HepG2 (cell line): Measurements from ENCODE around the gene SKI. TPM values are rescaled to one million over a fixed set of nuclear protein-coding genes. Genes with fewer than 3 reads are reported as not detected.

Experiments used
- ATAC-seq: fragments of 200-7000 bp; cut with Tn5 transposase; 3 replicates; pipeline ENCODE4 v1.9.1; 2020; ENCODE audit warnings: mild to moderate bottlenecking, moderate library complexity
- BruUV-seq: library from RNA; stranded (reverse); fragments of 400-500 nt; replicated peaks from 2 replicates; lab custom pipeline; 2021; lab: Mats Ljungman, UMichigan
- CTCF ChIA-PET: fragments of 300-600 bp; formaldehyde crosslinking; extraction: SDS; loops from one replicate; lab custom pipeline; 2021; ENCODE audit warnings: low total read pairs, inconsistent platforms, low intra/inter-chr PET ratio; lab: Yijun Ruan, JAX
- POLR2A ChIA-PET: fragments of 350-600 bp; sonication (Branson Sonifier 250); formaldehyde crosslinking; loops from one replicate; lab custom pipeline; 2020; ENCODE audit warnings: antibody characterized with exemption, inconsistent platforms; lab: Yijun Ruan, JAX
- DNase-seq: peaks from one replicate; pipeline ENCODE4 v3.0.0-alpha.2; 2015; ENCODE audit warnings: low spot score
- FAIRE-seq: peaks from 3 replicates; lab custom pipeline; 2011; peaks lifted over from hg19 to GRCh38; lab: Jason Lieb, UNC
- H2AFZ ChIP-seq: one replicate; pipeline ENCODE4 v1.6.1; 2011; ENCODE audit warnings: low read length, inconsistent platforms
- H3K27ac ChIP-seq: fragments of 300-600 bp; 3 replicates; pipeline ENCODE4 v1.8.0; 2011; ENCODE audit warnings: mixed run types, mild to moderate bottlenecking, mixed read lengths, low read length, inconsistent platforms; ENCODE audit not compliant: insufficient read depth; ENCODE audit errors: extremely low read length
- H3K27me3 ChIP-seq, 2 experiments: fragments of 200-600 bp in 1 of 2; 2 replicates in 1 of 2; 3 replicates in 1 of 2; pipeline versions ENCODE4 v1.6.0 to v1.8.0; 2011; ENCODE audit warnings: low read length in 2 of 2, mild to moderate bottlenecking in 2 of 2, moderate library complexity in 2 of 2, inconsistent platforms in 1 of 2; ENCODE audit not compliant: insufficient read depth in 2 of 2, control insufficient read depth in 1 of 2
- H3K36me3 ChIP-seq, 2 experiments: fragments of 200-600 bp in 1 of 2; replicated peaks in 1 of 2; 2 replicates in 1 of 2; 3 replicates in 1 of 2; pipeline versions ENCODE4 v1.5.1 to v1.8.0; 2011; ENCODE audit warnings: low read length in 2 of 2, inconsistent platforms in 1 of 2; ENCODE audit not compliant: insufficient read depth in 2 of 2, control insufficient read depth in 1 of 2
- H3K4me1 ChIP-seq: 2 replicates; pipeline ENCODE4 v1.5.1; 2012; ENCODE audit warnings: low read length, inconsistent platforms; ENCODE audit not compliant: insufficient read depth
- H3K4me2 ChIP-seq: 2 replicates; pipeline ENCODE4 v1.6.0; 2011; ENCODE audit warnings: low read depth, low read length, inconsistent platforms
- H3K4me3 ChIP-seq, 3 experiments: fragments of 200-600 bp in 1 of 3; sonication (generic), shearing (Covaris generic) in 1 of 3; replicated peaks in 1 of 3; 2 replicates each; pipeline ENCODE4 v1.5.1; 2011 to 2016; ENCODE audit warnings: low read length in 3 of 3, inconsistent platforms in 2 of 3, low read depth in 2 of 3, mild to moderate bottlenecking in 2 of 3, control low read depth in 1 of 3, mixed read lengths in 1 of 3; ENCODE audit not compliant: insufficient read depth in 1 of 3
- H3K79me2 ChIP-seq: one replicate; pipeline ENCODE4 v1.6.1; 2011; ENCODE audit warnings: low read length, inconsistent platforms; ENCODE audit not compliant: insufficient read depth
- H3K9ac ChIP-seq: 2 replicates; pipeline ENCODE4 v1.6.0; 2011; ENCODE audit warnings: mild to moderate bottlenecking, low read depth, low read length, inconsistent platforms; ENCODE audit not compliant: insufficient read depth
- H3K9me3 ChIP-seq: 2 replicates; pipeline ENCODE4 v1.5.1; 2012; ENCODE audit warnings: mild to moderate bottlenecking, low read length
- H4K20me1 ChIP-seq: 2 replicates; pipeline ENCODE4 v1.6.0; 2011; ENCODE audit warnings: inconsistent platforms, mild to moderate bottlenecking, low read length, moderate library complexity; ENCODE audit not compliant: insufficient read depth
- HDAC1 ChIP-seq: sonication (generic); formaldehyde crosslinking; IDR thresholded peaks from 2 replicates; pipeline ENCODE4 v1.5.1; 2020; ENCODE audit warnings: mild to moderate bottlenecking, missing genetic modification reagents
- MYNN ChIP-seq: sonication (generic); formaldehyde crosslinking; IDR thresholded peaks from 2 replicates; pipeline ENCODE4 v1.4.0; 2020; ENCODE audit warnings: mild to moderate bottlenecking, low read depth, missing genetic modification reagents
- MZF1 ChIP-seq: sonication (generic); formaldehyde crosslinking; IDR thresholded peaks from 2 replicates; pipeline ENCODE4 v1.8.1; 2023; ENCODE audit warnings: mild to moderate bottlenecking, missing genetic modification reagents, borderline replicate concordance
- NFE2L1 ChIP-seq: sonication (generic); formaldehyde crosslinking; IDR thresholded peaks from 2 replicates; pipeline ENCODE4 v1.4.0; 2020; ENCODE audit warnings: missing genetic modification reagents, mild to moderate bottlenecking, borderline replicate concordance
- SOX6 ChIP-seq, 2 experiments: fragments of 450-650 bp in 1 of 2; sonication (generic) in 1 of 2; formaldehyde crosslinking in 1 of 2; IDR thresholded peaks; 2 replicates each; pipeline versions ENCODE4 v1.4.0 to v1.6.1; 2017 to 2020; ENCODE audit warnings: antibody characterized with exemption in 1 of 2, mild to moderate bottlenecking in 1 of 2, missing genetic modification reagents in 1 of 2
- ZNF883 ChIP-seq: sonication (generic); formaldehyde crosslinking; IDR thresholded peaks from 2 replicates; pipeline ENCODE4 v1.5.1; 2020; ENCODE audit warnings: mild to moderate bottlenecking, missing genetic modification reagents; ENCODE audit errors: not compliant biosample characterization
- ZSCAN9 ChIP-seq: IDR thresholded peaks from 2 replicates; pipeline ENCODE4 v1.6.1; 2016; ENCODE audit warnings: borderline replicate concordance
- WGBS: methylation state at CpG from one replicate; pipeline ENCODE4 v1.1.6; 2017; ENCODE audit warnings: low lambda C conversion rate; 5-methylcytosine and 5-hydroxymethylcytosine counted together
- in situ Hi-C: cut with HindIII; loops from 2 replicates; pipeline ENCODE4 v1.10.0; 2017; ENCODE audit warnings: low pct_unique_long_range_greater_than_20kb; ENCODE audit not compliant: extremely low pct_ligation_motif_present
- intact Hi-C: fragments of 100-400 bp; cut with micrococcal nuclease; formaldehyde crosslinking; loops from one replicate; pipeline ENCODE4 v1.10.0; 2022; ENCODE audit not compliant: unreplicated experiment
- polyA plus RNA-seq, 8 experiments: library from polyadenylated mRNA; depleted of rRNA in 3 of 8; stranded (reverse) in 7 of 8; unstranded in 1 of 8; fragments of >200 nt; fragmentation: Illumina TruSeq in 4 of 8; extraction: Trizol in 4 of 8; gene quantifications; 2 replicates each; pipeline versions ENCODE4 v1.2.1 to v1.2.3, GENCODE V29; 2011 to 2016; ENCODE audit warnings: low read depth in 4 of 8, missing spikeins in 1 of 8, mixed read lengths in 1 of 8; ENCODE audit not compliant: insufficient read depth in 1 of 8
- total RNA-seq, 5 experiments: library from RNA; depleted of rRNA; stranded (reverse); fragments of >200 nt; fragmentation: Illumina TruSeq; extraction: Trizol; gene quantifications; 2 replicates each; pipeline ENCODE4 v1.2.3, GENCODE V29; 2016; ENCODE audit warnings: low read depth in 1 of 5
- TF ChIP-seq, protein P1 (sequence below), 2 experiments: sonication (generic) in 1 of 2; formaldehyde crosslinking in 1 of 2; IDR thresholded peaks; 2 replicates each; pipeline versions ENCODE4 v1.6.1 to v1.9.0; 2014 to 2022; ENCODE audit warnings: antibody characterized with exemption in 1 of 2, borderline replicate concordance in 1 of 2, inconsistent platforms in 1 of 2, low read depth in 1 of 2, missing genetic modification reagents in 1 of 2
- TF ChIP-seq, protein P2 (sequence below): sonication (generic); formaldehyde crosslinking; IDR thresholded peaks from 2 replicates; pipeline ENCODE4 v1.4.0; 2020; ENCODE audit warnings: missing genetic modification reagents
- TF ChIP-seq, protein P3 (sequence below): sonication (generic); formaldehyde crosslinking; conservative IDR thresholded peaks from 2 replicates; pipeline ENCODE4 v1.8.0; 2022; ENCODE audit warnings: missing genetic modification reagents

SKI gene
- total and polyA plus RNA-seq, 2 of the 13 experiments (the other 11 are each of a cell fraction or from before 2014, with no cell fraction given) = 4.7 to 6.9 TPM

DNA sequence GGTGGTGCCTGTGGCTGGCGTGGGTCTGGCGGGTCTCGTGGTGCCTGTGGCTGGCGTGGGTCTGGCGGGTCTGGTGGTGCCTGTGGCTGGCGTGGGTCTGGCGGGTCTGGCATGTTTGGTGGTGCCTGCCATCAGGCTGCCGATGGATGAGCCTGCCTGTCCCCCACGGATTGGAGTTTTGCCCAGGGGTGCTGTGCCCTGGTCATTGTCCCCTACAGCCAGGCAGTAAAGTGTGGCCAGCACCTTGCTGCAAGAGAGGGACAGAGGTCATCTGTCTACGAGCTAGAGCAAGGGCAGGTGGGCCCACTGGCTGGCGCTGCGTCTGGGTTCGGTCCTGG lies 41.8 kb downstream of the SKI start (continued):
- TF ChIP-seq, protein P1, sequence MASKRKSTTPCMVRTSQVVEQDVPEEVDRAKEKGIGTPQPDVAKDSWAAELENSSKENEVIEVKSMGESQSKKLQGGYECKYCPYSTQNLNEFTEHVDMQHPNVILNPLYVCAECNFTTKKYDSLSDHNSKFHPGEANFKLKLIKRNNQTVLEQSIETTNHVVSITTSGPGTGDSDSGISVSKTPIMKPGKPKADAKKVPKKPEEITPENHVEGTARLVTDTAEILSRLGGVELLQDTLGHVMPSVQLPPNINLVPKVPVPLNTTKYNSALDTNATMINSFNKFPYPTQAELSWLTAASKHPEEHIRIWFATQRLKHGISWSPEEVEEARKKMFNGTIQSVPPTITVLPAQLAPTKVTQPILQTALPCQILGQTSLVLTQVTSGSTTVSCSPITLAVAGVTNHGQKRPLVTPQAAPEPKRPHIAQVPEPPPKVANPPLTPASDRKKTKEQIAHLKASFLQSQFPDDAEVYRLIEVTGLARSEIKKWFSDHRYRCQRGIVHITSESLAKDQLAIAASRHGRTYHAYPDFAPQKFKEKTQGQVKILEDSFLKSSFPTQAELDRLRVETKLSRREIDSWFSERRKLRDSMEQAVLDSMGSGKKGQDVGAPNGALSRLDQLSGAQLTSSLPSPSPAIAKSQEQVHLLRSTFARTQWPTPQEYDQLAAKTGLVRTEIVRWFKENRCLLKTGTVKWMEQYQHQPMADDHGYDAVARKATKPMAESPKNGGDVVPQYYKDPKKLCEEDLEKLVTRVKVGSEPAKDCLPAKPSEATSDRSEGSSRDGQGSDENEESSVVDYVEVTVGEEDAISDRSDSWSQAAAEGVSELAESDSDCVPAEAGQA (IDR thresholded peaks at IDR 0.05; ENCODE audit: low read depth) = no peak
- TF ChIP-seq, protein P1 (CRISPR knock-in tag; IDR thresholded peaks at IDR 0.05; ENCODE audit: borderline replicate concordance) = no peak
- TF ChIP-seq MZF1 (CRISPR knock-in tag) = no peak
- TF ChIP-seq, all 625 proteins: peak for 3

DNA sequence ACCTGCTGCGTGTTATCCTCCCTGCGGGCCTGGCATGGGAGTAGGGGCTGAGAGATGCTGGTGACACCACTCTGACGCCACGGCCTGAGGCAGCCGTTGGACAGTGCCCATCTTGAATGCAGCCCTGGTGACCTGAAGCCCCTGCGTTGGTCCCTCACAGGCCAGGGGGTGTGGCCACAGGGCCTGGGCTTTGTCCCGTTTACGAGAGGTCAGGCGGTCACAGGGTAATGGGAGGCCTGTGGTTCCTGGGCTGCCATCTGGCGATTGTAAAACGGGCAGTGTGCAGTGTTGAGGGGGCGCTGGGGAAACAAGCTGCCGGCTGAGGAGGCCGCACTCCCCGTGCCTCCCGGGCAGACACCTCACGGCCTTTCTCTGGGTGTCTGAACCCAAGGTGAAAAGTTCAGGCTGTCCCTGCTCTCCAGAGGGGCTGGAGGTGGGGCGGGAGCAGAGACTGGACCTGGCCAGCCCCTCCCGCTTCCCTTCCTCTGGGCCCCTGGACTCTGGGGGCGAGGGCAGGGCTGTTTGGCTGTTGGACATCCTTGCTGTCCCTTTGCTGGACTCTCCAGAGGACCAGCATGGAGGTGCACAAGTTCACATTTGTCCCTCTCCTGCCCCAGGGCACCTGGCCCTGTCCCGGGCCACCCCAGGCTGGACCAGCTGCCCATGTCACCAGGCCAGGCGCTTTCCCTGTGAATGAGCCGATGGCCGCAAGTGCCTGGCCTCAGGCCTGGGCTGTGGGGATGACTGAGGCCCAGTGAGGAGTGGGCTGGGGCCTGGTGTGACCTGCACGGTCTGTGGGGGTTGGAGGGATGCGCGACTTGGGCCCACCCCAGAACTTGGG lies 42.4 kb downstream of the SKI start:
- Histone ChIP-seq H3K36me3 (peaks cover 0 to 2% of the 10 kb centered on the region in 2 experiments; a peak in 2 of 5 replicates), H4K20me1 (peaks cover 77% of the 10 kb centered on the region; the same call in 1 of the 2 replicates), H3K4me2 (peak overlapping the region; percentile 80), H3K4me3 (peak overlapping the region; percentile 16 to 53 (median 31); a peak in 4 of 6 replicates), H3K27me3 (no peaks in the 10 kb centered on the region), H3K4me1 (peaks cover 52% of the 10 kb centered on the region), H3K27ac (peak overlapping the region; percentile 59), H2AFZ (no peak overlapping the region), H3K79me2 (peaks cover 91% of the 10 kb centered on the region), H3K9ac (peak overlapping the region; percentile 47), H3K9me3 (no peaks in the 10 kb centered on the region)
- DNase-seq = peak; percentile 50
- BruUV-seq = no TSS peak
- POLR2A ChIA-PET = no interaction called here
- CTCF ChIA-PET = no interaction called here
- in situ Hi-C loops (no loop called here), intact Hi-C loops (loop anchor here (1.0 kb wide), 2 partner anchors 22 to 36 kb away; no protein-coding TSS in a partner anchor)
- 11% methylated on average over 9 of the region's 27 CpGs for WGBS
- peak; percentile 71 for ATAC-seq
- no peak for FAIRE-seq
- TF ChIP-seq ZSCAN9 (CRISPR knock-in tag) = no peak
- no peak for TF ChIP-seq NFE2L1 (CRISPR knock-in tag)
- TF ChIP-seq, protein P2, sequence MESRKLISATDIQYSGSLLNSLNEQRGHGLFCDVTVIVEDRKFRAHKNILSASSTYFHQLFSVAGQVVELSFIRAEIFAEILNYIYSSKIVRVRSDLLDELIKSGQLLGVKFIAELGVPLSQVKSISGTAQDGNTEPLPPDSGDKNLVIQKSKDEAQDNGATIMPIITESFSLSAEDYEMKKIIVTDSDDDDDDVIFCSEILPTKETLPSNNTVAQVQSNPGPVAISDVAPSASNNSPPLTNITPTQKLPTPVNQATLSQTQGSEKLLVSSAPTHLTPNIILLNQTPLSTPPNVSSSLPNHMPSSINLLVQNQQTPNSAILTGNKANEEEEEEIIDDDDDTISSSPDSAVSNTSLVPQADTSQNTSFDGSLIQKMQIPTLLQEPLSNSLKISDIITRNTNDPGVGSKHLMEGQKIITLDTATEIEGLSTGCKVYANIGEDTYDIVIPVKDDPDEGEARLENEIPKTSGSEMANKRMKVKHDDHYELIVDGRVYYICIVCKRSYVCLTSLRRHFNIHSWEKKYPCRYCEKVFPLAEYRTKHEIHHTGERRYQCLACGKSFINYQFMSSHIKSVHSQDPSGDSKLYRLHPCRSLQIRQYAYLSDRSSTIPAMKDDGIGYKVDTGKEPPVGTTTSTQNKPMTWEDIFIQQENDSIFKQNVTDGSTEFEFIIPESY (CRISPR knock-in tag) = no peak
- TF ChIP-seq, protein P3, sequence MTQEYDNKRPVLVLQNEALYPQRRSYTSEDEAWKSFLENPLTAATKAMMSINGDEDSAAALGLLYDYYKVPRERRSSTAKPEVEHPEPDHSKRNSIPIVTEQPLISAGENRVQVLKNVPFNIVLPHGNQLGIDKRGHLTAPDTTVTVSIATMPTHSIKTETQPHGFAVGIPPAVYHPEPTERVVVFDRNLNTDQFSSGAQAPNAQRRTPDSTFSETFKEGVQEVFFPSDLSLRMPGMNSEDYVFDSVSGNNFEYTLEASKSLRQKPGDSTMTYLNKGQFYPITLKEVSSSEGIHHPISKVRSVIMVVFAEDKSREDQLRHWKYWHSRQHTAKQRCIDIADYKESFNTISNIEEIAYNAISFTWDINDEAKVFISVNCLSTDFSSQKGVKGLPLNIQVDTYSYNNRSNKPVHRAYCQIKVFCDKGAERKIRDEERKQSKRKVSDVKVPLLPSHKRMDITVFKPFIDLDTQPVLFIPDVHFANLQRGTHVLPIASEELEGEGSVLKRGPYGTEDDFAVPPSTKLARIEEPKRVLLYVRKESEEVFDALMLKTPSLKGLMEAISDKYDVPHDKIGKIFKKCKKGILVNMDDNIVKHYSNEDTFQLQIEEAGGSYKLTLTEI (CRISPR knock-in tag) = no peak
- no peak for TF ChIP-seq MYNN (CRISPR knock-in tag)
- no peak for TF ChIP-seq SOX6 (IDR thresholded peaks at IDR 0.05)
- peak; percentile 73 for TF ChIP-seq SOX6 (CRISPR knock-in tag; IDR thresholded peaks at IDR 0.05)
- no peak for TF ChIP-seq ZNF883 (CRISPR knock-in tag)
- peak; percentile 77 for TF ChIP-seq HDAC1 (CRISPR knock-in tag)
